Naive B cell (primary cell): ENCODE results near the gene PDCD5. TPM values are rescaled to one million over a fixed set of nuclear protein-coding genes. Genes with fewer than 3 reads are reported as not detected.

Experiments used
- ATAC-seq, 2 donors: fragments of 150-1000 bp; cut with Tn5 transposase; 2 replicates each; pipeline ENCODE4 v1.10.0; 2021; ENCODE audit warnings: low read depth in 2 of 2, mild to moderate bottlenecking in 2 of 2, moderate library complexity in 2 of 2
- DNase-seq: peaks from one replicate; pipeline ENCODE4 v3.0.0; 2022
- H3K27ac Mint-ChIP-seq, 6 donors: one replicate each; pipeline ENCODE4 v1.8.0; 2020 to 2022; ENCODE audit warnings: mild to moderate bottlenecking in 6 of 6, mixed read lengths in 6 of 6, moderate library complexity in 5 of 6, inconsistent platforms in 2 of 6
- H3K27me3 Mint-ChIP-seq, 3 donors: one replicate each; pipeline ENCODE4 v1.8.0; 2021 to 2022; ENCODE audit warnings: mixed read lengths in 3 of 3, mild to moderate bottlenecking in 1 of 3
- H3K36me3 Mint-ChIP-seq, 2 donors: one replicate each; pipeline ENCODE4 v1.8.0; 2020 to 2022; ENCODE audit warnings: mixed read lengths in 2 of 2, inconsistent platforms in 1 of 2, mild to moderate bottlenecking in 1 of 2
- H3K4me1 Mint-ChIP-seq, 3 donors: one replicate each; pipeline ENCODE4 v1.8.0; 2020 to 2022; ENCODE audit warnings: mixed read lengths in 3 of 3, inconsistent platforms in 1 of 3, mild to moderate bottlenecking in 1 of 3, moderate library complexity in 1 of 3
- H3K4me3 Mint-ChIP-seq, 8 donors: one replicate each; pipeline ENCODE4 v1.8.0; 2020 to 2022; ENCODE audit warnings: mild to moderate bottlenecking in 8 of 8, mixed read lengths in 8 of 8, moderate library complexity in 8 of 8, inconsistent platforms in 2 of 8
- H3K9me3 Mint-ChIP-seq, 7 donors: one replicate each; pipeline ENCODE4 v1.8.0; 2020 to 2022; ENCODE audit warnings: mixed read lengths in 7 of 7, mild to moderate bottlenecking in 5 of 7, inconsistent platforms in 2 of 7, moderate library complexity in 1 of 7
- polyA plus RNA-seq, 6 donors: library from polyadenylated mRNA; unstranded; fragments of 300-500 nt; fragmentation: Illumina TruSeq; gene quantifications; one replicate each; pipeline ENCODE4 v1.2.3, GENCODE V29; 2021; ENCODE audit warnings: low read depth in 6 of 6

PDCD5 gene
- polyA plus RNA-seq, 6 donors from 2014 or later, result 83.3 to 130 (median 96.5) TPM

DNA sequence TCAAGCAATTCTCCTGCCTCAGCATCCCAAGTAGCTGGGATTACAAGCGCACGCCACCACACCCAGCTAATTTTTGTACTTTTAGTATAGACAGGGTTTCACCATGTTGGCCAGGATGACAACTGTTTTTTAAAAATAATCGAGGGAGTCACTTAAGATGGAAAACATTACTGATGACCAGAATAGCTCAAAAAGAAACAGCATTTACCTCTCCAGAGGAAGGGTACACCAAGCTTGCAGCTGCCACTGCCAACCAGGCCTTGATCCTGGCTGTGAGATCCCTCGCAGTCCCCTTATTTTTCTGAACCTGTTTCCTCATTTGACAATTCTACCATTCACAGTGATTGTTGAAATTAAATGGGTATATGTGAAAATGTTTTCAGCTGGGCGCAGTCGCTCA, 14.5 kb downstream of the PDCD5 start:
- no peak for DNase-seq
- H3K9me3 Mint-ChIP-seq, result peaks cover 0 to 3% (median 0%) of the 10 kb centered on the region in 7 donors
- ATAC-seq, result no peak
- H3K27me3 Mint-ChIP-seq, result no peaks in the 10 kb centered on the region
- H3K36me3 Mint-ChIP-seq, result peaks cover 23 to 38% of the 10 kb centered on the region in 2 donors
- H3K27ac Mint-ChIP-seq, result no peak overlapping the region
- H3K4me3 Mint-ChIP-seq, result no peak overlapping the region
- H3K4me1 Mint-ChIP-seq, result peaks cover 0 to 4% (median 0%) of the 10 kb centered on the region in 3 donors

DNA sequence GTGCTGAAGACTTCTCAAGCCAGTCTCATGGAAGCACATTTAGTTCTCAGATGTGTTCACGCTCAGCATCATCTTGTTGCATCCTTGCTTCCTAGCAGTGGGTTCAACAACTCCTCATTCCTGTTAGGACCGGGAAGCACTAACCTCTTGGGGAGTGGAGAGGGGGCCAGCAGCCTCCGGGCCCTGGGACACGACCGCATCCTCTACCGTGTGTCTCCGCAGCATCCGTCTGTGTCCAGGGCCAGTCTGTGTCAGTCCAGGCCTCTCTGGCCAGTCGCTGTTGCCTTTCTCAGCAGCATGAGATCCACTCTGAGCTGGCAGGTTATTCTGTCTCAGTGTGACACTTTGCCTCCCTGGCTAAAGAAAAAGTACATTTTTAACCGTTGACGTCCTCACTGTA, 17.0 kb downstream of the PDCD5 start:
- peak overlapping the region in 2 of 6 donors; percentile 44 to 65 for H3K27ac Mint-ChIP-seq
- no peak for DNase-seq
- H3K36me3 Mint-ChIP-seq, result peaks cover 15 to 34% of the 10 kb centered on the region in 2 donors
- peaks cover 0 to 4% (median 0%) of the 10 kb centered on the region in 3 donors for H3K4me1 Mint-ChIP-seq
- H3K4me3 Mint-ChIP-seq, result no peak overlapping the region
- no peaks in the 10 kb centered on the region for H3K27me3 Mint-ChIP-seq
- ATAC-seq, result no peak
- H3K9me3 Mint-ChIP-seq, result no peaks in the 10 kb centered on the region

DNA sequence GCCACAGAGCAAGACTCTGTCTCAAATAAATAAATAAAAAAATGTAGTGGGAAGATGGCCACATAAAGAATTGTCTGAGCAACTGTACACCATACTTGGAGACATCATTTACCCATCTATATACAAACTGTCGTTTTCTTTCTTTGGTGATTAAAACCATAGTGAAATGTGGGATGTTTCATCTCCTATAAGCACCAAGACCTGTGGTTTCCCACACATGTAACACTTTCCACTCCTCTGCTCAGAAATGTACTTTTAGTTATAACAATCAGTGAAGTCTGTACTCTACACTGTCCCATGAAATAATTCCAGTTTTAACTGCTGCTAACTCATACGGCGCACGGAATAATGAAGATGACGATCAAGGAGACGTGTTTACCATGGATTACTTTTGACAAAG, 18.3 kb downstream of the PDCD5 start:
- Mint-ChIP-seq H3K27ac (peak overlapping the region in 1 of 6 donors; percentile 12), H3K27me3 (no peaks in the 10 kb centered on the region), H3K4me3 (no peak overlapping the region), H3K36me3 (peaks cover 22 to 31% of the 10 kb centered on the region in 2 donors), H3K4me1 (peaks cover 0 to 4% (median 0%) of the 10 kb centered on the region in 3 donors), H3K9me3 (no peaks in the 10 kb centered on the region)
- DNase-seq (no peak), ATAC-seq (no peak)

DNA sequence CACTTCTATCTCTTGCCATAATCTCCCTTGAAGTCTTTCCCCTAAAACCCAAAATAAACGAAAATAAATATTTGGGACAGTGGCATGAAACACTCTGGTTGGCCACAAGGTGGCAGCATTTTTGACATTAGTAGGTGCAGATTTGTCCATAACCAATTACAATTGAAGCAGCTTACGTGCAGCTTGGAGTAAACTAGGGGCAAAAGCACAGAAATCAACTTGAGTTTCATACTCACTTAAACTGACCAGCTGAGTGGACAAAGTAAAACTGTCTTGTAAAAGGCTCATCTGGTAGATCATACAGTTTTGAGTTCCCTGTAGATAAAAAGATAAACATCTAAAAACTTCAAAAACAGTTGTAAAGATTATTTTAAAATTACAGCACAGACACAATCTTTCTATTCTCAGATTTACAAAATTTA, 18.8 kb downstream of the PDCD5 start:
- DNase-seq, result peak; percentile 40
- H3K27ac Mint-ChIP-seq, result peak overlapping the region in 1 of 6 donors; percentile 12
- H3K4me3 Mint-ChIP-seq, result no peak overlapping the region
- H3K4me1 Mint-ChIP-seq, result peaks cover 0 to 4% (median 0%) of the 10 kb centered on the region in 3 donors
- no peaks in the 10 kb centered on the region for H3K9me3 Mint-ChIP-seq
- no peaks in the 10 kb centered on the region for H3K27me3 Mint-ChIP-seq
- peaks cover 23 to 26% of the 10 kb centered on the region in 2 donors for H3K36me3 Mint-ChIP-seq
- ATAC-seq, result peak; percentile 54 to 56

DNA sequence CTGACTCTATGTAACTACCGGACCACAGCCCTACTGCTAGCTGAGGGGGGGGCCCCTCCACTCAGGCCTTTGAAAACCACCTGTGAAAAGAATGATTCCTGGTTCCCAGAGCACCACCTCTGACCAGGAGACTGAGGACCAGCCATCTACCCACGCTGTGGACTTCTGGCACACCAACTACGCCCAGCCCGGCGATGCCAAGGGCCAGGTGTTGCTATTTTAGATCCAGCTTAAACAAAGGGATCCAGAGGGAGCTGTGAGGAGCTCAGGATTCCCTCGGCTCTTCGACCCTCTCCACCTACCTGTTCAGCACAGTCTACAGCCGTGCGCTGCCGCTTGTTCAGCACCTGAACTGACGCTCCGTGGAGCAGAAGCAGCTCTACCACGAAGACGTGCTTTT, 23.0 kb downstream of the PDCD5 start:
- H3K27me3 Mint-ChIP-seq, result no peaks in the 10 kb centered on the region
- no peak for ATAC-seq
- H3K36me3 Mint-ChIP-seq, result peaks cover 11 to 15% of the 10 kb centered on the region in 2 donors
- no peak for DNase-seq
- no peak overlapping the region for H3K27ac Mint-ChIP-seq
- peaks cover 0 to 4% (median 0%) of the 10 kb centered on the region in 3 donors for H3K4me1 Mint-ChIP-seq
- H3K4me3 Mint-ChIP-seq, result peak overlapping the region in 1 of 8 donors; percentile 56
- no peaks in the 10 kb centered on the region for H3K9me3 Mint-ChIP-seq

DNA sequence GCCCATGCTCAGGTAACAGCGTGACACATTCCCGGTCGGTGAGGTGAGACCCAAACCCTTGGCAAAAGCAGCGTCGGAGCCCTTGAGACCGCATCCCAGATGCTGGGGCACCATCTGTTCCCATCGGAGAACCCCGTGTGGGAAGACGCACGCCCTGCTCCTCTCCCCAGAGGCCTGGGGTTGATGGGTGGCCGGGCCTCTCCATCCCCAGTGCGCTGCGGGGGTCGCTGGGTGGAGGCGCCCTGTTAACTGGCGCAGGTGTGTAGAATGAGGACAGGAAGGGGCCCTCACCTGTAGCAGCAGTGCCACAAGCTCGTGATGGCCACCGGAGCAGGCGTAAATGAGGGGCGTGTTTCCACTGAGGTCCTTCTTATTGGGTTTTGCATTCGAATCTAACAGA, 24.6 kb downstream of the PDCD5 start:
- H3K27ac Mint-ChIP-seq, result peak overlapping the region in 1 of 6 donors; percentile 26
- no peaks in the 10 kb centered on the region for H3K4me1 Mint-ChIP-seq
- H3K9me3 Mint-ChIP-seq, result no peaks in the 10 kb centered on the region
- ATAC-seq (no peak), DNase-seq (no peak)
- H3K36me3 Mint-ChIP-seq, result peaks cover 4 to 14% of the 10 kb centered on the region in 2 donors
- H3K27me3 Mint-ChIP-seq, result no peaks in the 10 kb centered on the region
- H3K4me3 Mint-ChIP-seq, result no peak overlapping the region

DNA sequence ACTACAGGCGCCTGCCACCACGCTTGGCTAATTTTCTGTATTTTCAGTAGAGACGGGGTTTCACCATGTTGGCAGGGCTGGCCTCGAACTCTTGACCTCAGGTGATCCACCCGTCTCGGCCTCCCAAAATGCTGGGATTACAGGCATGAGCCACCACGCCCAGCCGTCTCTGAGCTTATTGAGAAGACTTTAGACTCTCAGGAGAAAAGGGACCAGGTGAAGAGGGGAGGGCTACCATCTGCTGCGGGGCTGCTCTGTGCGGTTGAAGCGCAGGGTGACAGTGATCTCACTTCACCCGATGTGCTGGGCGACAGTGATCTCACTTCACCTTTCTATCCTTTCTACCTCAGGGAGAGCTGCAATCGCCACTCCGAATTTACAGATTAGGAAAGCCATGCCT, 25.3 kb downstream of the PDCD5 start:
- H3K4me3 Mint-ChIP-seq, result no peak overlapping the region
- H3K27ac Mint-ChIP-seq, result no peak overlapping the region
- H3K27me3 Mint-ChIP-seq, result no peaks in the 10 kb centered on the region
- no peak for DNase-seq
- ATAC-seq, result no peak
- no peaks in the 10 kb centered on the region for H3K9me3 Mint-ChIP-seq
- H3K4me1 Mint-ChIP-seq, result no peaks in the 10 kb centered on the region
- H3K36me3 Mint-ChIP-seq, result peaks cover 4 to 14% of the 10 kb centered on the region in 2 donors

DNA sequence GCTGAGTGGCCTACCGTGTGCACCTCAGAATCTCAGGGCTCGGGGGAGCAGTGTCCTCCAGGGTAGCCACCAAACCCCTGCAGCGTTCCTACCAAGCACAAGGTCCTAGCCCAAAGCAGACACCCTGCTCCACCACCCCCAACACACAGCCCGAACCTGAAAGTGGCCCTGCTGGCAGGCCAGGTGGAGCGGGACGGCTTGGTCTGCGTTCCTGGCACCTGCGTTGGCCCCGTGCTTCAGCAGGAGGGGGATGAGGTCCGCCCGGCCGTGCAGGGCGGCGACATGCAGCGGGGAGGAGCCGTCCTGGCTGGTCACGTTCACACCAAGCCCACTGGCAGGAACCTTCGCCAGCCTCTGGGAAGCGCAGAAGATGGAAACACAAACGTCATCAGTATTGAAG, 26.5 kb downstream of the PDCD5 start:
- Mint-ChIP-seq H3K9me3 (no peaks in the 10 kb centered on the region), H3K4me3 (no peak overlapping the region), H3K36me3 (peaks cover 4 to 18% of the 10 kb centered on the region in 2 donors), H3K4me1 (no peaks in the 10 kb centered on the region), H3K27me3 (no peaks in the 10 kb centered on the region), H3K27ac (no peak overlapping the region)
- DNase-seq (no peak), ATAC-seq (no peak)

DNA sequence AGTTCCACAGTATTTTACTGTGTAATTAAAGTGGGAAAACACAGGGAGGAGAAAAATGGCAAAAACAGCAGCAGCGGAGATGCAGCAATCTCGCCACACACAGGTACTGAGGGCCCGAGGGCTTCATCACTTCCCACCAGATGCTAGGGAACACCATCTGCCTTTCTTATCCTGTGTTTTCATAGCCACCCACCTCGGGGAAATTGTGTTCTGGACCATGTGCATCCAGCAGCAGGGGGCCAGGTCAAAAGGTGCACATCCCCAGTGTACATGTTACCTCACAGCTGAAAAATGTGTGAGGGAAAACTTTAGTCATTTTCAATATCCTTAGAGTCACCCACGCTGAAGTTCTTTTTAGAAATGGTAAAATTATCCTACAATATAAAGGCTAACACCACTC, 30.2 kb downstream of the PDCD5 start:
- Mint-ChIP-seq H3K4me3 (no peak overlapping the region), H3K4me1 (no peaks in the 10 kb centered on the region), H3K27ac (no peak overlapping the region), H3K27me3 (no peaks in the 10 kb centered on the region), H3K36me3 (peaks cover 31 to 45% of the 10 kb centered on the region in 2 donors), H3K9me3 (no peaks in the 10 kb centered on the region)
- ATAC-seq, result no peak
- no peak for DNase-seq

DNA sequence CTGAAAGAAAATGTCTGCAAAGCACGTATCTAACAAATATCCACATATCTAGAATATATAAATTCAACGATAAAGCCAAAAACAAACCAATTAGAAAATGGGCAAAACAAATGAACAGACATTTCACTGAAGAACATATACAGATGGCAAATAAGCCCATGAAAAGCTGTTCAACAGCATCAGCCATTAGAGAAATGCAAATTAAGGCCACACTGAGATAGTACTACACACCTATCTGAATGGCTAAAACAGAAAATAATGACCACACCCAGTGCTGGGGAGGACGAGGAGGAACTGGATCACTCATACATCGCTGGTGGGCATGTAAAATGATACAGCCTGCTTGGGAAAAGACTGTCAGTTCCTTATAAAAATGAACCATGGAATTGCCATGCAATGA, 32.0 kb downstream of the PDCD5 start:
- peaks cover 33 to 53% of the 10 kb centered on the region in 2 donors for H3K36me3 Mint-ChIP-seq
- no peaks in the 10 kb centered on the region for H3K4me1 Mint-ChIP-seq
- no peak overlapping the region for H3K27ac Mint-ChIP-seq
- no peak overlapping the region for H3K4me3 Mint-ChIP-seq
- no peaks in the 10 kb centered on the region for H3K27me3 Mint-ChIP-seq
- ATAC-seq, result no peak
- no peak for DNase-seq
- H3K9me3 Mint-ChIP-seq, result no peaks in the 10 kb centered on the region

DNA sequence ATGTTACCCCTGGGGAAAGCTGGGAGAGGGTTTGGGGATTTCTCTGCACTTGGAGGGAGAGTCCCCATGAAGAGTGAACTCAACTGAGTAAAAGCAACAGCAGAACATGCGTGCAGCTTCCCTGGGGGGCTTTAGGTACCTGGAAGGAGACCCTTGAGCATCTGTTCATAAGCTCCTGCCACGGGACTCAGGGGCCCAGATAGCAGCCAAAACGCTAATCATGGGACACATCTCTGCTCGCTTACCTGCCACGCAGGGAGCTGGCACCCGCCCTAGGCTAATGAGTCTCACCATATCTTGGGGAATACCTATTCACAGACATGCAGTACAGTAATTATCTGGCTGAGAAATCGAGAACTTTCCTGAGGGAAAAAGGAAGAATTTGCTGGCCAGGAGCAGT, 33.9 kb downstream of the PDCD5 start:
- peaks cover 33 to 46% of the 10 kb centered on the region in 2 donors for H3K36me3 Mint-ChIP-seq

DNA sequence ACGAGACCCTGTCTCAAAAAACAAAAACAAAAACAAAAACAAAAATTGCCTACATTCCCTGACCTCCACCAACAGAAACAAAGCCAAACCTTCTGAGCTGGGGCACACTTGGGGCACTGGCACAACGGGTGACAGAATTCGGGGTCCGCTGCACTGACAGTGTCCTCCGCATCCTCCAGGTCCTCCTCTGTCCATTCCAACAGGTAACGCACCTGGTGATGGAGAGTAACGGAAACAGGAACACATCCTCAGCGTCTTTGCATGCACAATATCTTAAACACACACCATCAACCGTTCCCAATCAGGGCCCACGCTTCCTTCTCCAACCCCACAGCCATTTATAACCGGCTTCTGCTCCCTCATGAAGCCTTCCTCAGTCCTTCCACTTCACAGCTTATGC, 34.6 kb downstream of the PDCD5 start:
- ATAC-seq (no peak), DNase-seq (no peak)
- H3K4me1 Mint-ChIP-seq, result no peaks in the 10 kb centered on the region
- H3K36me3 Mint-ChIP-seq, result peaks cover 33 to 47% of the 10 kb centered on the region in 2 donors
- no peaks in the 10 kb centered on the region for H3K27me3 Mint-ChIP-seq
- no peak overlapping the region for H3K27ac Mint-ChIP-seq
- H3K4me3 Mint-ChIP-seq, result no peak overlapping the region
- H3K9me3 Mint-ChIP-seq, result no peaks in the 10 kb centered on the region

More for the DNA sequence above, 33.9 kb downstream of the PDCD5 start:
- H3K27ac Mint-ChIP-seq, result no peak overlapping the region
- no peaks in the 10 kb centered on the region for H3K4me1 Mint-ChIP-seq
- ATAC-seq (no peak), DNase-seq (no peak)
- no peaks in the 10 kb centered on the region for H3K27me3 Mint-ChIP-seq
- H3K9me3 Mint-ChIP-seq, result no peaks in the 10 kb centered on the region
- peak overlapping the region in 1 of 8 donors; percentile 9 for H3K4me3 Mint-ChIP-seq

DNA sequence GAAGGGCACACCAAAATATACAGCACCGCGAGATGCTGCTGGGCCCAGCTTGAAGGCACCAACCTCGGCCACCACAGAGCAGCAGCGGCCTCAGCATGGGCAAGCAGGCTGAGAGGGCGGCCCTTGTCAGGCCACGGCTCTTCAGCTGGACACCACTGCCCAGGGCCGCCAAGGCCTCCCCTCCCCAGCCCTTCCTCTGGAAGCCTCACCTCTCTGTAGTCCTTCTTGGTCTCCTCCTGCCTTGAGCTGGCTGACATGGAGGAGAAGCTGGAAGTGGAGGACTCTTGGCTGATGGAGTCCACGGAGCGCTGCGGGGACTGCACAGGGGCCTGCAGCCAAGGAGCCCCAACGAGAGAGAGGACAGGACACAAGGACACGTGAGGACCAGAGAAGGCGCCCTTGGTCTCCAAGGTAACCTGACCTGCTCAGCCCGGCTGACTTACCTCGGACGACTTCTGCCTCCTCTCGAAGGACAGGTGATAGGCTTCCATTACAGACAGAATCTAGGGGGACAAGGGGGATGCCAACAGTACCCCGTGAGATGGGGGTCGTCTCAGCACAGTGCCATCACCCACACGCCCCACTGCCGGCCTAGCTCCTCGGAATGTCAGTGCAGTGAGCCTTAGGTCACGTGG, 38.2 kb downstream of the PDCD5 start:
- peak overlapping the region in 1 of 6 donors; percentile 78 for H3K27ac Mint-ChIP-seq
- H3K36me3 Mint-ChIP-seq, result peaks cover 35 to 44% of the 10 kb centered on the region in 2 donors
- no peaks in the 10 kb centered on the region for H3K4me1 Mint-ChIP-seq
- H3K27me3 Mint-ChIP-seq, result no peaks in the 10 kb centered on the region
- DNase-seq (no peak), ATAC-seq (no peak)
- H3K4me3 Mint-ChIP-seq, result no peak overlapping the region
- no peaks in the 10 kb centered on the region for H3K9me3 Mint-ChIP-seq

DNA sequence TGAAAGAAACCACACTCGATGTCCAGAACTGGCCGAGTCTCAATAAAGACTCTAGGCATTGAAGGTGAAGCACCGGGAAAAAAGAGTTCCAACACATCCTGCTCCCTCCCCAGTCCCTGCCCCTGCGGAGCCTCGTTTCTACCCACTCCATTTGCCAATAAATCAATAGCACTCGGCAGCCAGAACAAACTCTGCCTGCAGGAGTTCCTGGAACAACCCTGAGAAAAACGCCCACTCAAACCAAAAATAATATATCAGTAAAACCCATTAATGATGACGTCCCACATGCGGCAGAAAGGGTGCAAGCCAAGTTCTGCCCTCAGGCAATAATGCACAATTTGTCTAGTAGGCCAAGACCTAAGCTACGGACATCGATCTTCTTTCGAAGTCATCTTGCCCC, 41.0 kb downstream of the PDCD5 start:
- Mint-ChIP-seq H3K27me3 (no peaks in the 10 kb centered on the region), H3K9me3 (no peaks in the 10 kb centered on the region), H3K4me3 (no peak overlapping the region), H3K27ac (peak overlapping the region in 1 of 6 donors; percentile 28), H3K36me3 (peaks cover 20 to 28% of the 10 kb centered on the region in 2 donors), H3K4me1 (no peaks in the 10 kb centered on the region)
- ATAC-seq, result no peak
- DNase-seq, result no peak
